IPS-NIHi11 (cell line): ENCODE results near the gene FBXW2.
"Not testable (repeated sequence)": the region's sequence is repeated elsewhere in the genome, so short reads cannot be mapped to it uniquely, and the experiment has no call there.

Experiments used
- DNase-seq: peaks from one replicate; pipeline ENCODE4 v3.0.0; 2012; ENCODE audit warnings: mixed read lengths, low spot score

FBXW2 gene, protein sequence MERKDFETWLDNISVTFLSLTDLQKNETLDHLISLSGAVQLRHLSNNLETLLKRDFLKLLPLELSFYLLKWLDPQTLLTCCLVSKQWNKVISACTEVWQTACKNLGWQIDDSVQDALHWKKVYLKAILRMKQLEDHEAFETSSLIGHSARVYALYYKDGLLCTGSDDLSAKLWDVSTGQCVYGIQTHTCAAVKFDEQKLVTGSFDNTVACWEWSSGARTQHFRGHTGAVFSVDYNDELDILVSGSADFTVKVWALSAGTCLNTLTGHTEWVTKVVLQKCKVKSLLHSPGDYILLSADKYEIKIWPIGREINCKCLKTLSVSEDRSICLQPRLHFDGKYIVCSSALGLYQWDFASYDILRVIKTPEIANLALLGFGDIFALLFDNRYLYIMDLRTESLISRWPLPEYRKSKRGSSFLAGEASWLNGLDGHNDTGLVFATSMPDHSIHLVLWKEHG

DNA sequence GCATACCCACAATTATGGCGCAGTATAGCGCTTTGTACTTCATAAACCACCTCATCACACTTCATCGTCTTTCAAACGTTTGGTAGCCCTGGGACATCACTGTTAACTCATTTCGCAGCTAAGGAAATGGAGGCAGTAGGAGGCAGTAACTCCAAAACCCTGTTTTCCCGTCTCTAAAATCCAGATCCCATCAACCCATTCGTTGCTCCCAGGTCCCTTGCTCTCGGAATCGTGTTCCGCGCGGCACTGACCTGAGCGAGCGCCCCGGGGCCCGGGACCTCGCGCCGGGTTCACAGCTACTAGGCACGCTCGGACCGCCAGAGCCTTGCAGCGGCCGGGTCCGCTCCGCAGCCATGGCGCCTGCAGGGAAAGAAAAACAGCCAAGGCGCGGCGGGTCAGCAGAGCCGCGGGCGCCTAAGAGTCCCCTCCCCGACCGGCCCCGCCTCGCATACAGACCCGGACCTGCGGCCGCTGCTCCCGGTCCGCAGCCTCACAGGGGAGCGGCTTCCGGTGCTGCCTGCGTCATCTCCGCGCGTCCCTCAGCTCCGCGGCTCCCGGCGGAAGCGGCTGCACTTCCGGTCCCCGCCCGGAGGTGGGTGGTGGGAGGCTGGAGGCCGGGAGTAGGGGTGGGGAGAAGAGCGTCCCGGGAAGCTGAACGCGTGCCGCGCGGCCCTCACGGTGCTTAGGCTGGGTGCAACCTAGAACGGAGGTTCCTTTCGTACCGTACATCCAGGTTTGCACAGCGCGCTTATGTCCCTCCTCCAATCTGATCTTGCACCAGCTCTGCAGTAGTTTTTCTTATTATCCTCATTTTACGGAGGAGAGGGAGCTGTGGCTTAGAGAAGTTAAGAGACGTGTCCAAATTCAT, at the start of gene FBXW2:
FBXW2 (minus strand) TSS at position 519 of the 868 bp plus-strand sequence. CDS start 5,158 bp downstream, outside the sequence.
- peak; percentile 98 for DNase-seq

DNA sequence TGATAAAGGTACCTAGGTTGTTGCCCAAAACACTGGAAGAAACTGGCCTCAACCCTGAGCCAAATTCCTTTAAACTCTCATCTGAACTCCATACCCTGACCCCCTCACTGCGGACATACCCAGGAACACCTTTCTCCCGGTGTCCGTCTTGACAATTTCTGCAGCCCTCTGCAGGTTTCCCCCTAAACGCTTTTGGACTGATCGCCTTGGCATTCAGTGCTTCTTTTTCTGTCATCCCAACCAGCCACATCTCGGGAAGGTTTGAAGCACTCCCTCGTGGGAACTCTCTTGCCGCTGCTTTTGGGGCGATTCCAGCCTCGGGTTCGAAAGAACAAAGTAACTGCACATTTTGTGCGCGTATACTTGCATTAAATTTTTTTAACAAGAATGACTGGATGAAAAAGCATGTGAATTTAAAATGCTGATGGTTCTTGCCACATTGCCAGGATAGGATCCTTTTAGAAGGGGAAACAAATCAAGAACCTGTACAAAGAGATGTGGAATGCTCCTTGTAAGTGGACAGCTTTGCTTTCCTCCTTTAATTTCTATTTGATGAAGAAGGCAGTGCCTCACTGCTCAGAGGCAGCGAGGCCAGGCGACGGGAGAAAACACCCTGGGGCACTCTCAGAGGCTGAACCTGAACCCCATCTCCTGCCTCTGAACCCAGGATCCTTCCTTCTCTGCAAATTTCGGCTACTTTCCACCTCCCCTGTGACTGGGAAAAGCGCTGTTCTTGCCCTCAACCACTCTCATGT, 48.9 kb upstream of the FBXW2 start:
- DNase-seq, result peak; percentile 19

GRCh38 chr9:120839146-120839545, 45.9 kb upstream of the FBXW2 start:
- no peak for DNase-seq

DNA sequence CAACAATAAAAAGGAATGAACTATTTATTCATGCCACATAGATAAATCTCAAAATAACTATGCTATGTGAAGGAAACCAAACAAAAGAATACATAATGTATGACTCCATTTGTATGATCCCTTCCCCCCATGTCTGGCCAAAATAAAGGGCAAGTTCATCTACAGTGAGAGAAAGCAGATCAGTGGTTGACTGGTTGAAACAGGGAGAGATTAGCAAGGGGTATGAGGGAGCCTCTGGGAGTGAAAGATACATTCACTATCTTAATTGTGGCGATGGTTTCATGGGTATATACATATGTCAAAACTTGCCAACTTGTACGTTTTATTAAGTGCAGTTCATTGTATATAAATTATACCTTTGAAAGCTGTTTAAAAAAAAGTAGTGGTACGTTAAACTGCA, 44.7 kb upstream of the FBXW2 start:
- no peak for DNase-seq

GRCh38 chr9:120833325-120833724, 40.1 kb upstream of the FBXW2 start:
- DNase-seq, result no peak

- no peak for DNase-seq
Observed at GRCh38 chr9:120832807-120833206, 39.6 kb upstream of the FBXW2 start.

DNA sequence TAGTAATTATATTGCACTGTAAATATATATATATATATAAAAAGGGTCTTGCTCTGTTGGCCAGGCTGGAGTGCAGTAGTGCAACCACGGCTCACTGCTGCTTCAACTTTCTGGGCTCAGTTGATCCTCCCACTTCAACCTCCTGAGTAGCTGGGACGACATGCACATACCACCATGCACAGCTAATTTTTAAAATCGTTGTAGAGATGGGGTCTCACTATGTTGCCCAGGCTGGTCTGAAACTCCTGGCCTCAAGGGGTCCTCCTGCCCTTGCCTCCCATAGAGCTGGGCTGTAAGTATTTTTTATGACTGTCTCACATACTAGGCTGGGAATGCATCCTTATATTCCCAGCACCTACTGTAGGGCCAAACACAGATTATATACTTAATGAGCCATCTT, 37.6 kb upstream of the FBXW2 start:
- no peak for DNase-seq

DNA sequence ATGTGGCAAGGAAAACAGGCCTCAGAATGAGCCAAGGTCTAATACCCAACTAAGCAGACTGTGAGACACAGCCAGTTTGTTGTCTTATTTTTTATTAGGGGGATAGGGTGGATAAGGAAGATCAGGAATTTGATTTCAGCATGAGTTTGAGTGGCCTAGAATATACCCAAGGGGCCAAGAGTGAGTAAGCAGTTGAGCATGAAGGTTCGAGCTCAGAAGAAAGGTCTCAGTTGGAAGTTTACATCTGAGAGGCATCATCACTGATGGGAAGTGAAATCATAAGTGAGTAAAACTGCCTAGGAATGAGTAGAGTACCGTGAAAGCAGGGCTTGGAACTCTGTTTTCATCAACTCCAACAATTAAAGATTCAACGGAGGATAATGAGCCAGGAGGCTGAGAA, 36.9 kb upstream of the FBXW2 start:
- DNase-seq, result no peak

DNA sequence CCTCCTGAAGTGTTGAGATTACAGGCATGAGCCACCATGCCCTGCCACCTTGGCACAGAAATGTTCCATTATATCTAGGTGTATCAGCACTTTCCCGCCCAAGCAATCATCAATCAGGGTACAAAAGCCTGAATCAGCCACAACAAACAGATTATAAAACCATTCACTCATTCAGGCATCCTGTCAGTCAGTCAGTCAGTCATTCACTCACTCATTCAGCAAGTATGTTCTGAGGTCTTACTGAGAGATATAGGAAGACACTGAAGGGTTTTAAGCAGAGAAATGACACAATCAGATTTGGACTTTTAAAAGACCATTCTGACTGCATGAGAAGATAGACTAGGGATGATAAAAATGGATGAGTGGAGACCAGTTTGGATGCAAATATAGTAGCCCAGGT, 36.4 kb upstream of the FBXW2 start:
- no peak for DNase-seq

- DNase-seq, result no peak
Observed at GRCh38 chr9:120820095-120820494, 26.9 kb upstream of the FBXW2 start.

DNA sequence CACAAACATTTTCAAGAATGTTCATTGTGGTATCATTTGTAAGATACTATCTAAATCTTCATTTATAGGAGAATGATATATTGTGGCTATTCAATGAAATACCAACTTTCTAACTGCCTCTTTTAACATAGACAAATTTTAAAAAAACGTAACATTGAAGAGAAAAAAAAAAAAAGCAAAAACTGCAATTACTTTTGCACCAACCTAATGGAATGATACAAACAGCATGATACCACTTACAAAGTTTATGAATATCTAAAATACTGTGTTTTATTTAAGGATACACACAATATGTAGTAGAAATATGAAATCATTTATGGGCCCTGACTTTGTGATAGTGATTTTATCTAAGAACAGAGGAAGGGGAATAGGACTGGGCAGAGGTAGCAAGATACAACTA, 25.4 kb upstream of the FBXW2 start:
- DNase-seq, result no peak

- no peak for DNase-seq
Observed at GRCh38 chr9:120815075-120815474, 21.9 kb upstream of the FBXW2 start.

DNA sequence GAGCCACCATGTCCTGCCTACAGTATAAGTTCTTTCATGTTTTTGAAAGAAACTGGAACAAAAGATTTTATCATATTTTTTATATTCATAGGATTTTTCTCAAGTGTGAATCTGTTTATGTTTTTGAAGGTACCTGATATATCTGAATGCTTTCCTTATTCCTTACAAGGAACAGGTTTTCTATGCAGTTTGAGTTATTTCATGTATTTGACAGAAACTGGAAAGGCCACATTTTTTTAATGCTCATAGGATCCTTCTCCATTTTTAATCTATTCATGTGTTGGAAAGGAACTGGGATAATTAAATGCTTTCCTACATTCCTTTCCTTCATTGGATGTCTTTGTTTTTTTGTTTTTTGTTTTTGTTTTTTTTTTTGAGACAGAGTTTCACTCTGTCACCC, 15.7 kb upstream of the FBXW2 start:
- DNase-seq, result no peak

- no peak for DNase-seq
Observed at GRCh38 chr9:120807607-120808379, 14.6 kb upstream of the FBXW2 start.

- not testable (repeated sequence) for DNase-seq
Observed at GRCh38 chr9:120804784-120805363, 11.7 kb upstream of the FBXW2 start.

GRCh38 chr9:120801441-120801840, 8.2 kb upstream of the FBXW2 start:
- DNase-seq, result no peak

DNA sequence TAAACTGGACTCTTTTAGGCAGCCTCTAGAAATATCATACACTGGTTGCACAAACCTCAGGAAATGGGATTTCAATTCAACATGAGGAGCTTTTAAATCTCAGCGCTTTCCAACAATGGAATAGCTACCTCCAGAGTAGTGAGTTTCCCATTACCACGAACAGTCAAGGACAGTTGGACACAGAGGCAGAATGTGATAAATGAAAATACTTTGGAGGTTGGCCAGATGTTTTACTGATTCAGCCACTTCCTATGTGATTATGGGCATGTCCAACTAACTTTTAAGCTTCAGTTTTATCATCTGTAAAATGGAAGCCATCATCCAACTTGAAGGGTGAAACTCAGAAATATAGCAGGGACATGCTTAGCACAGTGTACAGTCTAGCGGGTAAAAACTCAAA, 2.1 kb downstream of the FBXW2 start:
- no peak for DNase-seq

DNA sequence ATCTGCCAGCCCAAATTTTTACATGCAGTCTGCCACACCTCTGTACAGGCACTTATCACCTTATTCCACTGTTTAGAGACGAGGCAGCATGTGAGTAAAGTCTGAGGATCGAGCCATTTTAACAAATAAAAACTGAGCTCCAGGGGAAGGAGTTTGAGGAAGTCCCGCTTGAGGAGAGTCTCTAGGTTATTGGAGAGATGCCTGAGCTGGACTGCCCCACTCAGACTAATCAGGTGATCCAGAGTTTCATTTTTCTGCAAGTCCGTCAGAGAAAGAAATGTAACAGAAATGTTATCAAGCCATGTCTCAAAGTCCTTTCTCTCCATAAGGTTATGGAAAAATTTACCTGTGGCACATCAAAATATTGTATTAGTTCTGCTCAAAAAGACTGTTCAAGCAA, 5.3 kb downstream of the FBXW2 start:
- DNase-seq, result no peak

GRCh38 chr9:120783602-120784047, 9.6 kb downstream of the FBXW2 start:
- no peak for DNase-seq

- no peak for DNase-seq
Observed at GRCh38 chr9:120781236-120781635, 12.0 kb downstream of the FBXW2 start.

GRCh38 chr9:120780367-120780766, 12.8 kb downstream of the FBXW2 start:
- DNase-seq, result no peak
